B cell (primary cell): ENCODE data around the gene ARHGAP42. TPM values are rescaled to one million over a fixed set of nuclear protein-coding genes. Genes with fewer than 3 reads are reported as not detected.

ENCODE experiments used
- ATAC-seq: fragments of 200-7000 bp; cut with Tn5 transposase; one replicate; pipeline ENCODE4 v1.10.0; 2021; ENCODE audit warnings: low read depth, mild to moderate bottlenecking, moderate number of reproducible peaks, moderate library complexity
- CTCF ChIA-PET: fragments of 350-600 bp; sonication (Branson Sonifier 250); formaldehyde crosslinking; loops from one replicate; lab custom pipeline; 2021; ENCODE audit warnings: antibody characterized with exemption, inconsistent platforms; lab: Charles Lee
- POLR2A ChIA-PET: fragments of 350-600 bp; sonication (Branson Sonifier 250); formaldehyde crosslinking; loops from one replicate; lab custom pipeline; 2021; ENCODE audit warnings: antibody characterized with exemption; lab: Charles Lee
- DNase-seq: peaks from one replicate; pipeline ENCODE4 v3.0.0; 2013
- H2AFZ ChIP-seq: 2 replicates; pipeline ENCODE4 v1.6.1; 2012; ENCODE audit warnings: mild to moderate bottlenecking, low read depth, low read length; ENCODE audit not compliant: insufficient read depth, poor library complexity, severe bottlenecking
- H3K27ac ChIP-seq, 2 donors: 1 replicate in 1 of 2; 2 replicates in 1 of 2; pipeline ENCODE4 v1.5.1; 2012 to 2013; ENCODE audit warnings: low read length in 2 of 2, mild to moderate bottlenecking in 2 of 2, moderate library complexity in 1 of 2
- H3K27me3 ChIP-seq, 4 experiments: fragments of 200-600 bp in 1 of 4; sonication (generic) in 1 of 4; replicated peaks in 1 of 4; 1 replicate in 2 of 4; 2 replicates in 2 of 4; pipeline versions ENCODE4 v1.6.1 to v1.7.0; 2013 to 2016; ENCODE audit warnings: low read length in 3 of 4, mild to moderate bottlenecking in 2 of 4, mixed read lengths in 1 of 4, moderate library complexity in 1 of 4; ENCODE audit not compliant: insufficient read depth in 4 of 4, control insufficient read depth in 3 of 4; ENCODE audit errors: control extremely low read depth in 1 of 4
- H3K36me3 ChIP-seq, 2 experiments: replicated peaks in 1 of 2; 1 replicate in 1 of 2; 2 replicates in 1 of 2; pipeline versions ENCODE4 v1.6.1 to v1.7.1; 2013; ENCODE audit warnings: low read length in 1 of 2; ENCODE audit not compliant: insufficient read depth in 2 of 2, control insufficient read depth in 1 of 2; ENCODE audit errors: control extremely low read depth in 1 of 2, extremely low read depth in 1 of 2
- H3K4me1 ChIP-seq, 2 donors: fragments of 200-600 bp in 1 of 2; sonication (generic) in 1 of 2; 1 replicate in 1 of 2; 2 replicates in 1 of 2; pipeline versions ENCODE4 v1.5.1 to v1.6.1; 2013 to 2017; ENCODE audit warnings: low read length in 2 of 2; ENCODE audit not compliant: control insufficient read depth in 2 of 2, insufficient read depth in 2 of 2
- H3K4me2 ChIP-seq: replicated peaks from 2 replicates; pipeline ENCODE3; 2012; ENCODE audit warnings: mild to moderate bottlenecking, low read depth, low read length; ENCODE audit not compliant: poor library complexity, severe bottlenecking
- H3K4me3 ChIP-seq, 5 experiments: fragments of 200-600 bp in 1 of 5; sonication (generic) in 1 of 5; 1 replicate in 3 of 5; 2 replicates in 2 of 5; pipeline versions ENCODE4 v1.5.1 to v1.7.0; 2011 to 2016; ENCODE audit warnings: low read length in 4 of 5, mild to moderate bottlenecking in 4 of 5, low read depth in 2 of 5, control low read depth in 1 of 5, moderate library complexity in 1 of 5; ENCODE audit not compliant: insufficient read depth in 1 of 5; ENCODE audit errors: control extremely low read depth in 1 of 5, extremely low read depth in 1 of 5
- H3K79me2 ChIP-seq: fragments of 200-600 bp; sonication (generic); one replicate; pipeline ENCODE4 v1.6.0; 2016; ENCODE audit warnings: low read length; ENCODE audit not compliant: control insufficient read depth, insufficient read depth
- H3K9ac ChIP-seq: fragments of 200-600 bp; sonication (generic); 2 replicates; pipeline ENCODE4 v1.6.1; 2017; ENCODE audit warnings: mild to moderate bottlenecking, low read length, moderate library complexity
- H3K9me3 ChIP-seq, 3 donors: one replicate each; pipeline versions ENCODE4 v1.6.1 to v1.7.1; 2013; ENCODE audit warnings: low read length in 2 of 3; ENCODE audit not compliant: control insufficient read depth in 2 of 3, insufficient read depth in 1 of 3; ENCODE audit errors: control extremely low read depth in 1 of 3
- H4K20me1 ChIP-seq: 2 replicates; pipeline ENCODE4 v1.6.0; 2012; ENCODE audit warnings: mild to moderate bottlenecking, low read length; ENCODE audit not compliant: insufficient read depth, control insufficient read depth, poor library complexity, severe bottlenecking
- H3K27ac Mint-ChIP-seq: one replicate; pipeline ENCODE4 v1.8.0; 2021; ENCODE audit warnings: mixed read lengths
- H3K27me3 Mint-ChIP-seq: one replicate; pipeline ENCODE4 v1.8.0; 2021; ENCODE audit warnings: mixed read lengths
- H3K4me1 Mint-ChIP-seq: one replicate; pipeline ENCODE4 v1.8.0; 2021; ENCODE audit warnings: mixed read lengths
- H3K4me3 Mint-ChIP-seq: one replicate; pipeline ENCODE4 v1.8.0; 2021; ENCODE audit warnings: mixed read lengths
- H3K9me3 Mint-ChIP-seq: one replicate; pipeline ENCODE4 v1.8.0; 2022; ENCODE audit warnings: mixed read lengths; ENCODE audit not compliant: insufficient read depth
- CTCF ChIP-seq: fragments of 200-600 bp; IDR thresholded peaks from one replicate; pipeline ENCODE4 v1.8.0; 2022; ENCODE audit warnings: antibody characterized with exemption, mild to moderate bottlenecking
- EZH2 ChIP-seq: IDR thresholded peaks from 2 replicates; pipeline ENCODE4 v1.6.1; 2012; ENCODE audit warnings: borderline replicate concordance, low read depth, mild to moderate bottlenecking, moderate library complexity, low read length; ENCODE audit not compliant: insufficient read depth, poor library complexity, severe bottlenecking
- WGBS: methylation state at CpG from one replicate; pipeline ENCODE4 v1.1.5; 2013; ENCODE audit warnings: missing lambda C conversion rate; ENCODE audit not compliant: insufficient coverage; 5-methylcytosine and 5-hydroxymethylcytosine counted together
- intact Hi-C: fragments of 100-400 bp; cut with micrococcal nuclease; formaldehyde crosslinking; loops from one replicate; pipeline ENCODE4 v1.10.0; 2022
- polyA plus RNA-seq: library from polyadenylated mRNA; depleted of rRNA; stranded (reverse); fragments of >200 nt; gene quantifications from 2 replicates; pipeline ENCODE4 v1.2.3, GENCODE V29; 2012
- total RNA-seq, 2 donors: library from RNA; stranded (reverse); fragments of 120-200 nt in 1 of 2; gene quantifications; 1 replicate in 1 of 2; 2 replicates in 1 of 2; pipeline versions ENCODE4 v1.2.3 to v1.2.4, GENCODE V29; 2013 to 2022

Gene ARHGAP42
- total and polyA plus RNA-seq, 2 donors (not counting 1 experiment from before 2014, with no cell fraction given) = 3.8 to 4.9 TPM

- Histone ChIP-seq H3K27ac (no peak overlapping the region), H3K27me3 (no peaks in the 10 kb centered on the region), H2AFZ (no peak overlapping the region), H3K9me3 (no peaks in the 10 kb centered on the region), H4K20me1 (no peaks in the 10 kb centered on the region), H3K4me1 (no peaks in the 10 kb centered on the region), H3K4me3 (no peak overlapping the region), H3K79me2 (no peaks in the 10 kb centered on the region), H3K36me3 (no peaks in the 10 kb centered on the region), H3K9ac (no peak overlapping the region), H3K4me2 (no peak overlapping the region)
- no peaks in the 10 kb centered on the region for H3K4me1 Mint-ChIP-seq
- intact Hi-C loops = no loop called here
- H3K27me3 Mint-ChIP-seq = no peaks in the 10 kb centered on the region
- ChIA-PET CTCF (interaction anchor here (0.6 to 2.5 kb wide), 10 partner anchors 25 to 481 kb away, joined by 3 to 25 read pairs (median 4); no protein-coding TSS in a partner anchor), POLR2A (no interaction called here)
- ATAC-seq (no peak), DNase-seq (no peak)
- no peak overlapping the region for H3K27ac Mint-ChIP-seq
- H3K9me3 Mint-ChIP-seq = no peaks in the 10 kb centered on the region
- no peak for TF ChIP-seq EZH2
- no peak for TF ChIP-seq CTCF
- H3K4me3 Mint-ChIP-seq = no peak overlapping the region
- WGBS = 86% methylated on average over 4 of the region's 4 CpGs
Observed at GRCh38 chr11:100857236-100858005, 170.3 kb downstream of the ARHGAP42 start.
